RWPE2 (cell line): ENCODE results near the gene PLEKHA5.

Experiments used
- ATAC-seq: fragments of 200-7000 bp; cut with Tn5 transposase; 3 replicates; pipeline ENCODE4 v1.9.1; 2021; ENCODE audit warnings: low read depth
- DNase-seq: peaks from one replicate; pipeline ENCODE4 v3.0.0-alpha.2; 2020; ENCODE audit warnings: low spot score
- H3K27ac ChIP-seq: fragments of 450-650 bp; 2 replicates; pipeline ENCODE4 v1.5.1; 2017; ENCODE audit warnings: mild to moderate bottlenecking; ENCODE audit not compliant: poor library complexity, severe bottlenecking
- H3K27me3 ChIP-seq: fragments of 250-450 bp; sonication (Bioruptor Pico); 2 replicates; pipeline ENCODE4 v1.5.1; 2021; ENCODE audit warnings: mild to moderate bottlenecking, moderate library complexity; ENCODE audit not compliant: insufficient read depth, poor library complexity, severe bottlenecking
- H3K36me3 ChIP-seq: fragments of 250-450 bp; sonication (Bioruptor Pico); 2 replicates; pipeline ENCODE4 v1.5.1; 2020; ENCODE audit warnings: low read depth, mild to moderate bottlenecking, moderate library complexity
- H3K4me1 ChIP-seq: fragments of 250-450 bp; sonication (Bioruptor Pico); 2 replicates; pipeline ENCODE4 v1.5.1; 2021; ENCODE audit warnings: mild to moderate bottlenecking, moderate library complexity; ENCODE audit not compliant: insufficient read depth, poor library complexity, severe bottlenecking
- H3K4me3 ChIP-seq: fragments of 250-450 bp; sonication (Bioruptor Pico); 2 replicates; pipeline ENCODE4 v1.5.1; 2021; ENCODE audit warnings: mild to moderate bottlenecking, moderate library complexity; ENCODE audit not compliant: severe bottlenecking
- H3K9me3 ChIP-seq: fragments of 250-450 bp; sonication (Bioruptor Pico); 2 replicates; pipeline ENCODE4 v1.5.1; 2021; ENCODE audit warnings: mild to moderate bottlenecking, moderate library complexity; ENCODE audit not compliant: severe bottlenecking
- CTCF ChIP-seq: fragments of 450-650 bp; IDR thresholded peaks from one replicate; pipeline ENCODE4 v1.5.1; 2017; ENCODE audit warnings: mild to moderate bottlenecking, moderate library complexity; ENCODE audit not compliant: poor library complexity, severe bottlenecking

Gene PLEKHA5

GRCh38 chr12:19138551-19138950 lies 9.0 kb downstream of the PLEKHA5 start:
- Histone ChIP-seq H3K4me1 (no peaks in the 10 kb centered on the region), H3K4me3 (no peak overlapping the region), H3K27ac (no peak overlapping the region), H3K36me3 (no peaks in the 10 kb centered on the region; the same call in 1 of the 2 replicates), H3K9me3 (no peaks in the 10 kb centered on the region), H3K27me3 (no peaks in the 10 kb centered on the region)
- DNase-seq (no peak), ATAC-seq (peak; percentile 62; the same call in 2 of the 3 replicates)
- TF ChIP-seq CTCF = no peak

GRCh38 chr12:19138956-19139355 lies 9.4 kb downstream of the PLEKHA5 start:
- DNase-seq (no peak), ATAC-seq (no peak)
- Histone ChIP-seq H3K4me1 (no peaks in the 10 kb centered on the region), H3K9me3 (no peaks in the 10 kb centered on the region), H3K4me3 (no peak overlapping the region), H3K27me3 (no peaks in the 10 kb centered on the region), H3K27ac (no peak overlapping the region), H3K36me3 (no peaks in the 10 kb centered on the region)
- no peak for TF ChIP-seq CTCF

GRCh38 chr12:19139615-19140194 lies 10.2 kb downstream of the PLEKHA5 start:
- no peak for ATAC-seq
- no peak for DNase-seq
- H3K4me3 ChIP-seq = no peak overlapping the region
- H3K4me1 ChIP-seq = no peaks in the 10 kb centered on the region
- H3K27me3 ChIP-seq = no peaks in the 10 kb centered on the region
- no peaks in the 10 kb centered on the region for H3K36me3 ChIP-seq
- TF ChIP-seq CTCF = no peak
- H3K27ac ChIP-seq = no peak overlapping the region
- no peaks in the 10 kb centered on the region for H3K9me3 ChIP-seq

- Histone ChIP-seq H3K4me1 (no peaks in the 10 kb centered on the region), H3K27ac (no peak overlapping the region), H3K27me3 (no peaks in the 10 kb centered on the region), H3K9me3 (no peaks in the 10 kb centered on the region), H3K36me3 (no peaks in the 10 kb centered on the region), H3K4me3 (no peak overlapping the region)
- ATAC-seq (no peak), DNase-seq (no peak)
- TF ChIP-seq CTCF = no peak
These were observed 11.1 kb downstream of the PLEKHA5 start for GRCh38 chr12:19140381-19141236.

GRCh38 chr12:19142499-19142898 lies 13.0 kb downstream of the PLEKHA5 start:
- Histone ChIP-seq H3K27ac (no peak overlapping the region), H3K9me3 (no peaks in the 10 kb centered on the region), H3K4me1 (no peaks in the 10 kb centered on the region), H3K4me3 (no peak overlapping the region), H3K36me3 (no peaks in the 10 kb centered on the region), H3K27me3 (no peaks in the 10 kb centered on the region)
- ATAC-seq = no peak
- DNase-seq = no peak
- TF ChIP-seq CTCF = no peak
